Measurements from ENCODE around the gene DUXB. TPM values are rescaled to one million over a fixed set of nuclear protein-coding genes. Genes with fewer than 3 reads are reported as not detected.

DUXB gene
- total RNA-seq (not detected), polyA plus RNA-seq (not detected)
- long read RNA-seq, donor 1: 0 reads
- long read RNA-seq, donor 2: 0 reads

- no peak within 1 kb of the TSS for H3K27ac ChIP-seq
- H3K36me3 ChIP-seq (ENCODE audit: insufficient read depth in 1 of 2, low read depth in 1 of 2): no peaks in the 10 kb centered on the region
- 81 to 88% (median 86%) methylated on average over 5 of the region's 5 CpGs for WGBS, 3 donors
- ATAC-seq (no peak), DNase-seq (no peak)
- H3K4me3 ChIP-seq: no peak within 1 kb of the TSS
- no peaks in the 10 kb centered on the region for H3K27me3 ChIP-seq (ENCODE audit: insufficient read depth in 3 of 3, low read length in 2 of 3)
- intact Hi-C loops (cut with DNase I): no loop called here
- H3K4me1 ChIP-seq: no peaks in the 10 kb centered on the region
- no peaks in the 10 kb centered on the region for H3K9me3 ChIP-seq
- TF ChIP-seq CTCF (IDR thresholded peaks at IDR 0.05): no peak
These were observed at the start of gene DUXB for GRCh38 chr16:75701361-75701760. DUXB (minus strand) TSS chr16:75701461; CDS start chr16:75701418, 43 bp downstream.

- 66 to 76% (median 72%) methylated on average over 3 of the region's 3 CpGs for WGBS, 3 donors
- no peaks in the 10 kb centered on the region for H3K4me1 ChIP-seq
- H3K9me3 ChIP-seq: no peaks in the 10 kb centered on the region
- H3K4me3 ChIP-seq: no peak overlapping the region
- H3K27ac ChIP-seq: no peak overlapping the region
- DNase-seq (no peak), ATAC-seq (no peak)
- no peaks in the 10 kb centered on the region for H3K36me3 ChIP-seq (ENCODE audit: insufficient read depth in 1 of 2, low read depth in 1 of 2)
- no peaks in the 10 kb centered on the region for H3K27me3 ChIP-seq (ENCODE audit: insufficient read depth in 3 of 3, low read length in 2 of 3)
- intact Hi-C loops (cut with DNase I): no loop called here
- no peak for TF ChIP-seq CTCF (IDR thresholded peaks at IDR 0.05)
These were observed 49.3 kb upstream of the DUXB start for GRCh38 chr16:75750528-75750927.

- Histone ChIP-seq H3K36me3 (ENCODE audit: insufficient read depth in 1 of 2, low read depth in 1 of 2) (no peaks in the 10 kb centered on the region), H3K4me1 (no peaks in the 10 kb centered on the region), H3K27ac (no peak overlapping the region), H3K4me3 (no peak overlapping the region), H3K27me3 (ENCODE audit: insufficient read depth in 3 of 3, low read length in 2 of 3) (no peaks in the 10 kb centered on the region), H3K9me3 (no peaks in the 10 kb centered on the region)
- no peak for TF ChIP-seq CTCF (IDR thresholded peaks at IDR 0.05)
- 64 to 75% (median 71%) methylated on average over 3 of the region's 3 CpGs for WGBS, 3 donors
- DNase-seq: no peak
- intact Hi-C loops (cut with DNase I): no loop called here
- ATAC-seq: no peak
These were observed 45.1 kb upstream of the DUXB start for GRCh38 chr16:75746359-75746758.

GRCh38 chr16:75745823-75746222 lies 44.6 kb upstream of the DUXB start:
- no peak overlapping the region for H3K27ac ChIP-seq
- WGBS, 3 donors: 92 to 100% (median 94%) methylated on average over 1 of the region's 1 CpG
- H3K27me3 ChIP-seq (ENCODE audit: insufficient read depth in 3 of 3, low read length in 2 of 3): no peaks in the 10 kb centered on the region
- H3K9me3 ChIP-seq: no peaks in the 10 kb centered on the region
- no peak for TF ChIP-seq CTCF (IDR thresholded peaks at IDR 0.05)
- intact Hi-C loops (cut with DNase I): no loop called here
- DNase-seq (no peak), ATAC-seq (no peak)
- H3K36me3 ChIP-seq (ENCODE audit: insufficient read depth in 1 of 2, low read depth in 1 of 2): no peaks in the 10 kb centered on the region
- H3K4me1 ChIP-seq: no peaks in the 10 kb centered on the region
- no peak overlapping the region for H3K4me3 ChIP-seq

GRCh38 chr16:75745242-75745641 lies 44.0 kb upstream of the DUXB start:
- Histone ChIP-seq H3K27me3 (ENCODE audit: insufficient read depth in 3 of 3, low read length in 2 of 3) (no peaks in the 10 kb centered on the region), H3K4me1 (no peaks in the 10 kb centered on the region), H3K27ac (no peak overlapping the region), H3K4me3 (no peak overlapping the region), H3K36me3 (ENCODE audit: insufficient read depth in 1 of 2, low read depth in 1 of 2) (no peaks in the 10 kb centered on the region), H3K9me3 (no peaks in the 10 kb centered on the region)
- ATAC-seq (no peak), DNase-seq (no peak)
- intact Hi-C loops (cut with DNase I): no loop called here
- no peak for TF ChIP-seq CTCF (IDR thresholded peaks at IDR 0.05)
- WGBS, 3 donors: 58 to 64% (median 58%) methylated on average over 1 of the region's 1 CpG
